Mucosa of rectum (tissue), 2 donors: ENCODE data around the gene HCFC1.
"Not testable (repeated sequence)": the region's sequence is repeated elsewhere in the genome, so short reads cannot be mapped to it uniquely, and the experiment has no call there.

Experiments used
- H3K27ac ChIP-seq, 2 donors: one replicate each; pipeline ENCODE4 v1.7.0; 2013; ENCODE audit warnings: inconsistent platforms in 2 of 2, low read depth in 2 of 2, low read length in 2 of 2
- H3K27me3 ChIP-seq, 2 donors: one replicate each; pipeline ENCODE4 v1.7.0; 2013; ENCODE audit warnings: low read length in 2 of 2; ENCODE audit not compliant: control insufficient read depth in 2 of 2, insufficient read depth in 2 of 2
- H3K36me3 ChIP-seq, 2 donors: one replicate each; pipeline ENCODE4 v1.7.0; 2013; ENCODE audit warnings: low read length in 2 of 2; ENCODE audit not compliant: control insufficient read depth in 2 of 2, insufficient read depth in 2 of 2
- H3K4me1 ChIP-seq, 2 donors: one replicate each; pipeline ENCODE4 v1.7.0; 2013; ENCODE audit warnings: low read length in 2 of 2, mild to moderate bottlenecking in 1 of 2; ENCODE audit not compliant: control insufficient read depth in 2 of 2, insufficient read depth in 2 of 2
- H3K4me3 ChIP-seq, 2 donors: one replicate each; pipeline ENCODE4 v1.7.0; 2013; ENCODE audit warnings: low read length in 2 of 2
- H3K9ac ChIP-seq, 2 donors: one replicate each; pipeline ENCODE4 v1.7.0; 2013; ENCODE audit warnings: low read length in 2 of 2, low read depth in 1 of 2, mild to moderate bottlenecking in 1 of 2
- H3K9me3 ChIP-seq, 2 donors: one replicate each; pipeline ENCODE4 v1.7.0; 2013; ENCODE audit warnings: low read length in 2 of 2; ENCODE audit not compliant: control insufficient read depth in 2 of 2
- donor health status: healthy.
- donor health status: Normal muscosa, but diverticular disease.

The HCFC1 gene

DNA sequence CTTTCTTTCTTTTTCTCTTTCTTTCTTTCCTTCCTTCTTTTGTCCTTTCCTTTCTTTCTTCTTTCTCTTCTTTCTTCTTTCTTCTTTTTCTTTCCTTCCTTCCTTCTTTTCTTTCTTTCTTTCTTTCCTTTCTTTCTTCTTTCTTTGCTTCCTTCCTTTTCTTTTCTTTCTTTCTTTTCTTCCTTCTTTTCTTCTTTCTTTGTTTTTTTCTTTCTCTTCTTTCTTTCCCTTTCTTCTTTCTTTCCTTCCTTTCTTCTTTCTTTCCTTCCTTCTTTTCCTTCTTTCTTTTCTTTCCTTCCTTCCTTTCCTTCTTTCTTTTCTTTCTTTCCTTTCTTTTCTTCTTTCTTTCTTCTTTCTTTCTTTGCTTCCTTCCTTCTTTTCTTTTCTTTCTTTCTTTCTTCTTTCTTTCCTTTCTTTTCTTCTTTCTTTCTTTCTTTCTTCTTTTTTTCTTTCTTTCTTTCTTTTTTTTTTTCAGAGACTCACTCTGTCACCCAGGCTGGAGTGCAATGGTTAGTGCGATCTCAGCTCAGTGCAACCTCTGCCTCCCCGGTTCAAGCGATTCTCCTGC is 19.5 kb upstream of the HCFC1 start:
- Histone ChIP-seq H3K27me3 (peaks cover 4 to 8% of the 10 kb centered on the region in 2 donors), H3K27ac (no peak overlapping the region), H3K4me3 (no peak overlapping the region)

DNA sequence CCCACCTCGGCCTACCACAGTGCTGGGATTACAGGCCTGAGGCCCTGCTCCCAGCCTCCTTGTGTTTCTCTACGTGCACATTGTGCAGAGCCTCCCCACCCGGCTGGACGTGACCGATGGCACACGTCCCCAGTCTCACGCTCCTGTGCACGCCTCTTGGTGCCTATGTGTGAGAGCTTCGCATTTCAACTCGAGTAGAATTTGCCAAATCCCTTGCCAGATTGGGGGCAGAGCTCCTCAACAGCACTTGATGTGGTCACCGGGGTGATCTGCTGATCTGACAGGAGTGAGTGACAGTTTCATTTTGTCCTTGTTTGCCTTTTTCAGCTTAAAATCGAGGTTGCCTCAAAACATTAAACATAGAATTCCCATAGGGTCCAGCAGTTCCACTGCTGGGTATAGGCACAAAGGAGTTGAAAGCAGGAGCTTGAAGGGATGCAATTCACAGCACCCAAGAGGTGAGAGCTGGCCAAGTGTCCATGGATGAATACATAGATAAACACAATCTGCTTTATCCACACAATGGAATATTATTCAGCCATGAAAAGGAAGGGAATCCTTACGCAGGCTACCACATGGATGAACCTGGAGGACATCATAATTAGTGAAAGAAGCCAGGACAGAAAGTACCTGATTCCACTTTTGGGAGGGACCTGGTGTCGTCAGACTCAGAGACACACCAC is 18.5 kb upstream of the HCFC1 start:
- H3K27ac ChIP-seq: no peak overlapping the region
- H3K9ac ChIP-seq: no peak overlapping the region
- peaks cover 4 to 11% of the 10 kb centered on the region in 2 donors for H3K27me3 ChIP-seq
- no peaks in the 10 kb centered on the region for H3K36me3 ChIP-seq
- H3K4me3 ChIP-seq: no peak overlapping the region
- no peaks in the 10 kb centered on the region for H3K9me3 ChIP-seq
- H3K4me1 ChIP-seq: peaks cover 3 to 4% of the 10 kb centered on the region in 2 donors

More for the DNA sequence above, 19.5 kb upstream of the HCFC1 start:
- Histone ChIP-seq H3K4me1 (no peaks in the 10 kb centered on the region), H3K9me3 (no peaks in the 10 kb centered on the region), H3K36me3 (no peaks in the 10 kb centered on the region), H3K9ac (no peak overlapping the region)

DNA sequence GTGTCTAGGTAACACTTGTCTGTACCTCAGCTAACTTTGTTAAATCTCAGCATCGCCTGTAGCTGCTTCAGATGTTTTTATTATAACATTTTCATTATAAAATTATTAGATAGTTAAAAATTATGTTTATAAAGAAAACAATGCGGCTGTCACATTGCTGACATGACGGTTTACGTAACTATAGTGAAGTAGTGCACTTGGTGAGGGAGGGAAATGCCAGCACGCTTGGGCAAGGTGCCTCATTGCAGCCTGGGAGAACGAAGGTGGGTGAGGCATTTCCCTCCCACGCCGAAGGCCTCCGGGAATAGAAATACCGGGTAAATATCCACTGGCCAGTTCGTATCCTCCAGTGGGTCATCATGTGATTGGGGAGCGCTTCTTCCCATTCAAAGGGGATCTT is 16.9 kb upstream of the HCFC1 start:
- Histone ChIP-seq H3K27ac (no peak overlapping the region), H3K4me1 (peaks cover 6 to 7% of the 10 kb centered on the region in 2 donors), H3K9me3 (no peaks in the 10 kb centered on the region), H3K4me3 (no peak overlapping the region), H3K27me3 (peaks cover 4 to 11% of the 10 kb centered on the region in 2 donors), H3K9ac (no peak overlapping the region), H3K36me3 (no peaks in the 10 kb centered on the region)

DNA sequence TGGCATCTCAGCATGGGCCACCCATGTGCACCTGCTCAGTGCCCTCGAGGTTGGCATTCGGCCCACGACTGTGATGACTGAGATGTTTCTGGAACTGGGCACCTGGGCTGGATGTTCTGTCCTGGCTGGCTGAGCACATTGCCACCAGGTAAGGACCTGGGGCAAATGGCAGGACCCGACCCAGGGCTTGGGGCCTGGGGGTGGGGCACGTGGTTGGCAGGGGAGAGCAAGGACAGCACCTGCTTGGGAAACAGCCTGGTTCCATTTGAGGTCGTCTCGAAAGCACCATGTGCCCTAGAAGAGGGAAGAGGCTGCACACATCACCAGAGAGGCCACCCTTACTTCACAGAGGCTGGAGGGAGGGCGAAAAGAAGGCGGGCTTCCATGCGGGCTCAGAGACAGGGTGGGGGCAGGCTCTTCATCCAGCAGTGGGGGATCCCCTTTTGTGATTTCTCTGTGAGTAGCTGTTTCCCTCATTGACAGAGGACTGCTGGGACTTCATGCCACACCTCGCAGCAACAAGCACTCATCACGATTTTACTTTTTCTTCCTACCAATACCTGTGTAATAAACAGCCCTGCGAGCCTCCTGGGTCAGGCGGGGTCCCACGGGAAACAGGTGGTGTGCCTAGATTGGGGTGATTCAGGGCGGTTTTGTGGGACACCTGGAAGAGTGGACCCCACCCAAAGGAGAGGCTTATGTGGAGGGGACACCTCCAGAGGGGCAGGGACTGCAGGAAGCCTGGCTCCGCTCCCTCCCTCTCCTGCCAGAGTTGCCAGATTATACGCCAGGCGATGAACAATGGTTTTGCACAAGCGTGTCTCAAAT is 12.9 kb upstream of the HCFC1 start:
- Histone ChIP-seq H3K27ac (peak overlapping the region in 1 of 2 donors; percentile 80), H3K4me3 (no peak overlapping the region), H3K9me3 (no peaks in the 10 kb centered on the region), H3K36me3 (no peaks in the 10 kb centered on the region), H3K4me1 (peaks cover 7 to 14% of the 10 kb centered on the region in 2 donors), H3K9ac (peak overlapping the region; percentile 8 to 63), H3K27me3 (peaks cover 5 to 11% of the 10 kb centered on the region in 2 donors)

DNA sequence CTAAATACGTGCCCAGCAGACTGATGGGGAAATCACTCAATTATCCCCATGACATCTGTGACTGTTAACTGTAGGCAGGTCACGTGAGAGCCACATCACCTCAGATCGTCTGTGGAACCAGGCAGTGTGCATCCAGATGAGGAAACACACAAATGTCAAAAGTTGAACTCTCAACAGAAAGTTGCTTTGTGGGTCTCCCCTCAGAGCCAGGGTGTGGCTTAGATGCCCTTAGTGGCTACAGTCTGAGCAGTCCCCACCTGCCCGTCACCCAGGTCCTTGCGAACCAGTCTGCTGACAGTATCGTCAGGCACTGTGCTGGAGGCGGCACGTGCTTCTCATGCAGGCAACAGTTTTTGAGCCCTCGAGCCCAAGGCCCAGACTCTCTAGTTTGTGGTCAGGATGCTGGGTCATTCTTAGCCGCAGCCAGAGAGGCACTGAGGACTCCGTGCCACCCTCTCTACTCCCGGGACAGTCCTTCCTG is 11.7 kb upstream of the HCFC1 start:
- H3K9me3 ChIP-seq: no peaks in the 10 kb centered on the region
- no peak overlapping the region for H3K9ac ChIP-seq
- H3K27ac ChIP-seq: peak overlapping the region in 1 of 2 donors; percentile 16
- no peak overlapping the region for H3K4me3 ChIP-seq
- H3K36me3 ChIP-seq: no peaks in the 10 kb centered on the region
- H3K27me3 ChIP-seq: peaks cover 5 to 11% of the 10 kb centered on the region in 2 donors
- peaks cover 7 to 14% of the 10 kb centered on the region in 2 donors for H3K4me1 ChIP-seq

DNA sequence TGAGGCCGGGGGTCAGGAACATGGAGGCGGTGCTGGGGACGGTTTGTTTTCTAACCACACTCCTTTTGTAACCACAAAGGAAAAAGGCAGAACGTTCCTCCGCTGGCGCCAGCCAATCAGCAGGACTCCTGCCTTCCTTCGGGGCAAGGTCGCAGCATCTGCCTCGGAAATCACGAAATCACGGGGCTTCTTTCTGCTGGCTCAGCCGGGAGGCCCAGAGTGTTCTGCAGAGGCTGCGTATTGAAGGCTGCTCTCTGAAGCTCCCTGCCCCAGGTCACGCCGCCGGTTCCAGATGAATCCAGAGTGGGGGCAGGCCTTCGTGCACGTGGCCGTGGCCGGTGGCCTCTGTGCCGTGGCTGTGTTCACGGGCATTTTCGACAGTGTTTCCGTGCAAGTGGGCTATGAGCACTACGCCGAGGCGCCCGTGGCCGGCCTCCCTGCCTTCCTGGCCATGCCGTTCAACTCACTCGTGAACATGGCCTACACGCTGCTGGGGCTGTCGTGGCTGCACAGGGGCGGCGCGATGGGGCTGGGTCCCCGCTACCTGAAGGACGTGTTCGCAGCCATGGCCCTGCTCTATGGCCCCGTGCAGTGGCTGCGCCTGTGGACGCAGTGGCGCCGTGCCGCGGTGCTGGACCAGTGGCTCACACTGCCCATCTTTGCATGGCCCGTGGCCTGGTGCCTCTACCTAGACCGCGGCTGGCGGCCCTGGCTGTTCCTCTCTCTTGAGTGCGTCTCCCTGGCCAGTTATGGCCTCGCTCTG is 10.3 kb upstream of the HCFC1 start:
- Histone ChIP-seq H3K36me3 (no peaks in the 10 kb centered on the region), H3K9ac (no peak overlapping the region), H3K4me1 (peaks cover 7 to 14% of the 10 kb centered on the region in 2 donors), H3K27me3 (peaks cover 5 to 11% of the 10 kb centered on the region in 2 donors), H3K9me3 (no peaks in the 10 kb centered on the region), H3K4me3 (no peak overlapping the region), H3K27ac (peak overlapping the region; percentile 34 to 49)

DNA sequence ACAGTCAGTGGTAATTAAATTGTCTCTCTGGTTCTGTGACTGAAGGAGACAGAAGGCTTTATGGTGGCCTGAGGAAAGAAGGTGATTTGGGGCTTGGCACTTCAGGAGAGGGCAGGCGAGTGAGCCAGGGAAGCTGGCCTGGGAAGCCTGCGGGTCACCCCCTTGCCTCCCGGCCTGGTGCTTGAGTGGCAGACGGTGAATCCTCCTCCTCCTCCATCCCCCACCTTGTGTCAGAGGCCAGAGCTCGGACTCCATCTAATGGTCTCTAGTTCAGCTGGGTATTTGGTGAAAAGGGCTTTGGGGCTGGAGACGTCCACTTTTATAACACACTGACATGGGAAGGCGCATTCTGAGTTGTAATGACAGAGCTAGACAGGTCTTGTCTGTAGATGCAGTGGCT is 9.6 kb upstream of the HCFC1 start:
- no peaks in the 10 kb centered on the region for H3K36me3 ChIP-seq
- H3K9ac ChIP-seq: no peak overlapping the region
- peaks cover 7 to 14% of the 10 kb centered on the region in 2 donors for H3K4me1 ChIP-seq
- no peak overlapping the region for H3K4me3 ChIP-seq
- H3K27me3 ChIP-seq: peaks cover 5 to 11% of the 10 kb centered on the region in 2 donors
- peak overlapping the region; percentile 21 to 49 for H3K27ac ChIP-seq
- H3K9me3 ChIP-seq: no peaks in the 10 kb centered on the region

DNA sequence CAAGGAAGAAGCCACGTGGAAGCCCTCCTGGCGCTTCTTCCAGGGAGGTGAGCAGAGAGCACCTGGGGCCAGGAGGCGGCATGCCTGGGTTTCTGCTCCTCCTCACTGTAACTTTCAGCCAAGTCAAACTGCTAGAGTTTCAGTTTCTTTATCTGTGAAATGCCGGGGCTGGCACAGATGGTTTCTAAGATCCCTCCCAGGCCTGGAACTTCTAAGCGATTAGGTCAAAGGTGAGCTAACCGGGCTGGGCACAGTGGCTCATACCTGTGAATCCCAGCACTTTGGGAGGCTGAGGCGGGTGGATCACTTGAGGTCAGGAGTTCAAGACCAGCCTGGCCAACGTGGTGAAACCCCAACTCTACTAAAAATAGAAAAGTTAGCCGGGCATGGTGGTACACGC is 8.8 kb upstream of the HCFC1 start:
- not testable (repeated sequence) for H3K27me3 ChIP-seq, H3K9ac ChIP-seq, H3K9me3 ChIP-seq, H3K36me3 ChIP-seq, H3K4me3 ChIP-seq
- Histone ChIP-seq H3K27ac (peak overlapping the region in 1 of 2 donors; percentile 56), H3K4me1 (peaks cover 6 to 12% of the 10 kb centered on the region in 2 donors)

DNA sequence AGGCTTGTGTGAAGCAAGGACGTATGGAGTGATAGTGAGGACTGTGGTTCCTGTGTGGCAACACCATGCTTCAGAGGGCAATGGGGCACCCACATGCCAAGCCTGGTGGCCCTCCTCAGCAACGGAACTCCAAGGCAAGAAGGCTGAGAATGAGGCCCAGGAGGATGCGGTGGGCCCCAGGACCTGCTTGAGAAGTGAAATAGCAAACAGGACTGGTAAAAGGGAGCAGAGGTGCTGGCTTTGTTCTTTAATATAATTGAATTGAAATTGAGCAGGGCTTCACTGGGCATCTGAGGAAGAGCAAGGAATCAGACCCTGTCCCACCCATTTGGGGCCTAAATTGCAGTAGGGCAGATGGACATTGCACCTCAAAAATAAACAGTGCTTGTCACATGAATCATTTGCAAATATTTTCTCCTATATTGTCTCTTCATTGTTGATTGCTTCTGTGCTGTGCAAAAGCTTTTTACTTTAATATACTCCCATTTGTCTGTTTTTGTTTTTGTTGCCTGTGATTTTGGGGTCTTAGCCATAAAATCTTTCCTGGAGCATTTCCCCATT is 3.2 kb upstream of the HCFC1 start:
- Histone ChIP-seq H3K9me3 (no peaks in the 10 kb centered on the region), H3K4me3 (no peak overlapping the region), H3K27ac (peak overlapping the region; percentile 99 to 100), H3K27me3 (no peaks in the 10 kb centered on the region), H3K36me3 (no peaks in the 10 kb centered on the region), H3K4me1 (peaks cover 17 to 22% of the 10 kb centered on the region in 2 donors), H3K9ac (no peak overlapping the region)
